DND-41 (cell line): Measurements from ENCODE around the gene SLC35A4.

Experiments
- ATAC-seq: fragments of 200-7000 bp; cut with Tn5 transposase; 3 replicates; pipeline ENCODE4 v1.9.1; 2021; ENCODE audit warnings: low read depth; ENCODE audit not compliant: insufficient read depth
- DNase-seq: peaks from one replicate; pipeline ENCODE4 v3.0.0-alpha.2; 2020
- H2AFZ ChIP-seq: 2 replicates; pipeline ENCODE4 v1.6.0; 2012; ENCODE audit warnings: low read depth, low read length
- H3K27ac ChIP-seq: 2 replicates; pipeline ENCODE4 v1.5.1; 2012; ENCODE audit warnings: low read length, inconsistent platforms
- H3K27me3 ChIP-seq: fragments of 200-600 bp; sonication (generic); 2 replicates; pipeline ENCODE4 v1.6.0; 2012; ENCODE audit warnings: low read length, mild to moderate bottlenecking, inconsistent platforms; ENCODE audit not compliant: insufficient read depth, poor library complexity
- H3K36me3 ChIP-seq: 2 replicates; pipeline ENCODE4 v1.5.1; 2012; ENCODE audit warnings: low read length, inconsistent platforms; ENCODE audit not compliant: insufficient read depth
- H3K4me1 ChIP-seq: 2 replicates; pipeline ENCODE4 v1.5.1; 2012; ENCODE audit warnings: mild to moderate bottlenecking, low read length; ENCODE audit not compliant: insufficient read depth
- H3K4me2 ChIP-seq: 2 replicates; pipeline ENCODE4 v1.6.0; 2012; ENCODE audit warnings: mild to moderate bottlenecking, moderate library complexity, low read length, inconsistent platforms; ENCODE audit not compliant: insufficient read depth
- H3K4me3 ChIP-seq, 2 experiments: fragments of 200-600 bp in 1 of 2; shearing (Covaris generic) in 1 of 2; 2 replicates each; pipeline ENCODE4 v1.5.1; 2012 to 2016; ENCODE audit warnings: inconsistent platforms in 2 of 2, low read length in 2 of 2, mild to moderate bottlenecking in 2 of 2, low read depth in 1 of 2, moderate library complexity in 1 of 2
- H3K79me2 ChIP-seq: 2 replicates; pipeline ENCODE4 v1.6.0; 2012; ENCODE audit warnings: low read length, inconsistent platforms; ENCODE audit not compliant: insufficient read depth
- H3K9ac ChIP-seq: 2 replicates; pipeline ENCODE4 v1.6.0; 2012; ENCODE audit warnings: low read depth, mild to moderate bottlenecking, inconsistent platforms, low read length, moderate library complexity
- H3K9me3 ChIP-seq: 2 replicates; pipeline ENCODE4 v1.5.1; 2012; ENCODE audit warnings: low read length, moderate library complexity, mild to moderate bottlenecking, inconsistent platforms; ENCODE audit not compliant: insufficient read depth, severe bottlenecking
- H4K20me1 ChIP-seq: 2 replicates; pipeline ENCODE4 v1.6.0; 2012; ENCODE audit warnings: low read length; ENCODE audit not compliant: insufficient read depth
- CTCF ChIP-seq: IDR thresholded peaks from 2 replicates; pipeline ENCODE4 v1.5.1; 2012; ENCODE audit warnings: borderline replicate concordance, low read length, moderate library complexity, mild to moderate bottlenecking; ENCODE audit not compliant: poor library complexity, severe bottlenecking; ENCODE audit errors: extremely low read depth
- EZH2 ChIP-seq: IDR thresholded peaks from 3 replicates; pipeline ENCODE4 v1.6.1; 2012; ENCODE audit warnings: borderline replicate concordance, low read depth, mild to moderate bottlenecking, moderate library complexity, low read length, inconsistent platforms; ENCODE audit not compliant: severe bottlenecking

SLC35A4 gene

GRCh38 chr5:140587495-140587894, 22.9 kb downstream of the SLC35A4 start:
- Histone ChIP-seq H3K4me1 (no peaks in the 10 kb centered on the region), H3K4me2 (no peak overlapping the region), H3K9me3 (no peaks in the 10 kb centered on the region), H3K9ac (no peak overlapping the region), H3K36me3 (no peaks in the 10 kb centered on the region), H3K27ac (no peak overlapping the region), H4K20me1 (no peaks in the 10 kb centered on the region), H3K4me3 (no peak overlapping the region), H3K79me2 (no peaks in the 10 kb centered on the region), H3K27me3 (no peaks in the 10 kb centered on the region), H2AFZ (no peak overlapping the region)
- TF ChIP-seq CTCF (no peak), EZH2 (no peak)
- ATAC-seq (no peak), DNase-seq (no peak)

GRCh38 chr5:140588311-140589070, 23.9 kb downstream of the SLC35A4 start:
- no peaks in the 10 kb centered on the region for H3K27me3 ChIP-seq
- no peak for ATAC-seq
- TF ChIP-seq EZH2 (no peak), CTCF (no peak)
- H3K27ac ChIP-seq, result no peak overlapping the region
- no peaks in the 10 kb centered on the region for H3K79me2 ChIP-seq
- H3K36me3 ChIP-seq, result no peaks in the 10 kb centered on the region
- H3K4me3 ChIP-seq, result no peak overlapping the region
- H3K4me2 ChIP-seq, result no peak overlapping the region
- no peak for DNase-seq
- no peaks in the 10 kb centered on the region for H3K4me1 ChIP-seq
- no peaks in the 10 kb centered on the region for H4K20me1 ChIP-seq
- no peaks in the 10 kb centered on the region for H3K9me3 ChIP-seq
- no peak overlapping the region for H3K9ac ChIP-seq
- no peak overlapping the region for H2AFZ ChIP-seq

- TF ChIP-seq CTCF, result no peak
- no peak for TF ChIP-seq EZH2
- no peak overlapping the region for H3K27ac ChIP-seq
- no peaks in the 10 kb centered on the region for H3K36me3 ChIP-seq
- H3K27me3 ChIP-seq, result no peaks in the 10 kb centered on the region
- H3K79me2 ChIP-seq, result no peaks in the 10 kb centered on the region
- DNase-seq (no peak), ATAC-seq (no peak)
- no peak overlapping the region for H3K9ac ChIP-seq
- no peaks in the 10 kb centered on the region for H4K20me1 ChIP-seq
- no peak overlapping the region for H3K4me2 ChIP-seq
- H3K4me3 ChIP-seq, result no peak overlapping the region
- H3K9me3 ChIP-seq, result no peaks in the 10 kb centered on the region
- no peak overlapping the region for H2AFZ ChIP-seq
- no peaks in the 10 kb centered on the region for H3K4me1 ChIP-seq
These were observed 26.2 kb downstream of the SLC35A4 start for GRCh38 chr5:140590861-140591260.
